Stomach (tissue), 4 donors: ENCODE data around the gene SMPD3.

Experiments
- EP300 ChIP-seq: sonication (generic); formaldehyde crosslinking; IDR thresholded peaks from one replicate; pipeline ENCODE4 v1.6.1; 2017; ENCODE audit warnings: antibody characterized with exemption
- POLR2A ChIP-seq, 4 donors: fragments of 450-650 bp; IDR thresholded peaks; one replicate each; pipeline ENCODE4 v1.6.1; 2016; ENCODE audit warnings: antibody characterized with exemption in 4 of 4, control low read depth in 2 of 4, mild to moderate bottlenecking in 1 of 4, moderate library complexity in 1 of 4
- POLR2AphosphoS5 ChIP-seq, 3 donors: sonication (generic); formaldehyde crosslinking; IDR thresholded peaks; one replicate each; pipeline ENCODE4 v1.6.1; 2016; ENCODE audit warnings: antibody characterized with exemption in 3 of 3
- TF ChIP-seq, protein P1 (sequence below), 7 experiments: fragments of 450-650 bp in 4 of 7; fragments of 200-600 bp in 3 of 7; sonication (generic) in 3 of 7; IDR thresholded peaks; one replicate each; pipeline ENCODE4 v1.5.1; 2016 to 2019; ENCODE audit warnings: antibody characterized with exemption in 7 of 7, control low read depth in 2 of 7, mild to moderate bottlenecking in 1 of 7

DNA sequence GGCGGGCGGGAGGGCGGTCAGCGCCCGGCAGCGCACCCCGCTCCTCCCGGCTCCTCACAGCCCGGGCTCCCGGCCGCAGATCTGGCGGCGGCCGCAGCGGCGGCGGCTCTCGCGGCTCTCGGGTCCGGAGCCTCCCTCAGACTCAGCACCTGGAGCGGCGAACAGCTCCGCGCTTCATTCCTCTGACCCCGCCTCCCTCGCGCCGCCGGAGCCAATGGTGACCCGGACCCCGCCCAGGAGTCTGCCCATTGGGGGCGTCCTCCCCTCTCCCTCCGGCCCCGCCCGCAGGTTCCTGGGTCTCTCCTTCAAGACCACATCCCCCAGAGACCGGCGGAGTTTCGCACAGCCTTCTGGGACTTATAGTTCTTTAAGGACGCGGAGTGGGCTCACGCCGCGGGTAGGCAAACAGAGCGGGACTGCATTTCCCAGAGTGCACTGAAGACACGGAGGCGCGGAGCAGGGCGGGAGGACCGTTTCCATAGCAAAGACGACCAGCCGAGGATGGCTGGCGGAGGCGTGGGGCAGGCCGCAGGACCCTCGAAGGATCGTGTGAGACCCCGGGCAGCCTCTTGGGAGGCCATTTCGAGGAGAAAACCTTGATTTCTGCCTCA lies at the start of gene SMPD3:
- TF ChIP-seq, protein P1, sequence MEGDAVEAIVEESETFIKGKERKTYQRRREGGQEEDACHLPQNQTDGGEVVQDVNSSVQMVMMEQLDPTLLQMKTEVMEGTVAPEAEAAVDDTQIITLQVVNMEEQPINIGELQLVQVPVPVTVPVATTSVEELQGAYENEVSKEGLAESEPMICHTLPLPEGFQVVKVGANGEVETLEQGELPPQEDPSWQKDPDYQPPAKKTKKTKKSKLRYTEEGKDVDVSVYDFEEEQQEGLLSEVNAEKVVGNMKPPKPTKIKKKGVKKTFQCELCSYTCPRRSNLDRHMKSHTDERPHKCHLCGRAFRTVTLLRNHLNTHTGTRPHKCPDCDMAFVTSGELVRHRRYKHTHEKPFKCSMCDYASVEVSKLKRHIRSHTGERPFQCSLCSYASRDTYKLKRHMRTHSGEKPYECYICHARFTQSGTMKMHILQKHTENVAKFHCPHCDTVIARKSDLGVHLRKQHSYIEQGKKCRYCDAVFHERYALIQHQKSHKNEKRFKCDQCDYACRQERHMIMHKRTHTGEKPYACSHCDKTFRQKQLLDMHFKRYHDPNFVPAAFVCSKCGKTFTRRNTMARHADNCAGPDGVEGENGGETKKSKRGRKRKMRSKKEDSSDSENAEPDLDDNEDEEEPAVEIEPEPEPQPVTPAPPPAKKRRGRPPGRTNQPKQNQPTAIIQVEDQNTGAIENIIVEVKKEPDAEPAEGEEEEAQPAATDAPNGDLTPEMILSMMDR (IDR thresholded peaks at IDR 0.05) = peak in 2 of 7 experiments; percentile 10 to 11
- TF ChIP-seq POLR2A (IDR thresholded peaks at IDR 0.05) = no peak
- no peak for TF ChIP-seq EP300
- peak; percentile 17 to 74 (median 46) for TF ChIP-seq POLR2AphosphoS5 (IDR thresholded peaks at IDR 0.05)
